Astrocyte (in vitro differentiated cells and primary cell): ENCODE results near the gene RAET1G.

Source experiments
- CTCF ChIP-seq: IDR thresholded peaks from 2 replicates; pipeline ENCODE4 v1.5.1; 2011; ENCODE audit warnings: low read depth, mild to moderate bottlenecking, inconsistent platforms, low read length, moderate library complexity; ENCODE audit not compliant: insufficient read depth
- EZH2 ChIP-seq: IDR thresholded peaks from 2 replicates; pipeline ENCODE4 v1.6.1; 2012; ENCODE audit warnings: mild to moderate bottlenecking, low read length, inconsistent platforms; ENCODE audit not compliant: insufficient read depth

- TF ChIP-seq CTCF: no peak
- no peak for TF ChIP-seq EZH2
Measured at GRCh38 chr6:149919834-149920225, 3.1 kb downstream of the RAET1G start.
